Forelimb muscle (tissue), 1 donor: ENCODE data around the gene SLC9A9. TPM values are rescaled to one million over a fixed set of nuclear protein-coding genes. Genes with fewer than 3 reads are reported as not detected.

Experiments used
- DNase-seq: peaks from one replicate; pipeline ENCODE4 v3.0.0-alpha.2; 2013; ENCODE audit warnings: low read depth
- polyA plus RNA-seq: library from polyadenylated mRNA; unstranded; fragments of 120-200 nt; gene quantifications from one replicate; pipeline ENCODE4 v1.2.1, GENCODE V29; 2013; ENCODE audit not compliant: insufficient read length

The SLC9A9 gene
- polyA plus RNA-seq, 1 donor: 10.0 TPM

DNA sequence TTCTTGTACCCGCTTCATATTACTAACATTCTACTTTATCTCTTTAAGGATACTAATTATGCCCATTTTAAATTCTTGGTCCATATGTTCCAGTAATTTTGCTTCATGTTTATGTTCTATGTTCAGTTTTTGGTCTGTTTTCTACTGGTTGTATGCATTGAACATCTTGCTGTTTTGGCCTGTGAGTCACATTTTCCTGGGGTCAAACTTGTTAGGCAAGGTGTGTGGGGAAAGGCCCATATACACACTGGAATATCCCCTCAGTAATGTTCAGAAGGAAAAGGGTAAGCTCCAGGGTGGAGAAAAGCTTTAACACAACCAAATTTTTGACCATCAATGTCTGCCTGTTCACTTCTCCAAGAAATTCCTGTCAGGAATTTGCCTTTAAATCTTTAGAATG lies 337.7 kb downstream of the SLC9A9 start:
- DNase-seq: no peak

DNA sequence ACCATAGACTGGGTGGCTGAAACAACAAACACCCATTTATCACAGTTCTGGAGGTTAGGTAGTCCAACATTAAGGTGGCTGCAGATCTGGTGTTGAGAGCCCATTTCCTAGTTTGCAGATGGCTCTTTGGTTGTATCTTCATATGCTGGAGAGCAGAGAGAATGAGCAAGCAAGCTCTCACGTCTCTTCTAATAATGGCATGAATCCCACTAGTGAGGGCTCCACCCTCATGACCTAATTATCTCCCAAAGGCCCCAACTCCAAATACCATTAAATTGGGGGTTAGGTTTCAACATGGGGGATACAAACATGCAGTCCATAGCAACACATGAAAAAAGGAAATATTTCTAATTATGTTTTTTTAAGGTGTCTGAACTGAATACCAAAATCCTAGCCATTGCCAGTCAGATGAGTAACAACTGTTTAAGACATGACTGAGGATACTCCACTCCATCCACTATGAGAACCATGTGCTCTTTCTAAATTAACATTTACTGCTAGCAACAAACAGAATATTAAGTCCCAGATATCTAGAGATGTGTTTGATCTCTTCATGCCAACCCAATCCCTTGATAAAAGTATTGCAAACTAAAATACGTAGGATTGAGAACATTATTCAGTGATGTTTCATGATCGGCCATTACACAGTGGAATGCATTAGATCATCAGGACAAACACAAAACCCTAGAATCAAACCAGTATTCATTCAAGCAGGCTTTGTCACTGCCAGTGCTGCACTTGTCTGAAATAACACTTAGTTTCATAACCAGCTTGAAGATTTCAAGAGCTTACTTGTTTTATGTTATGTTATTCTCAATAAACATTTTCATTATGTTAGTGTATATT lies 340.3 kb downstream of the SLC9A9 start:
- no peak for DNase-seq

DNA sequence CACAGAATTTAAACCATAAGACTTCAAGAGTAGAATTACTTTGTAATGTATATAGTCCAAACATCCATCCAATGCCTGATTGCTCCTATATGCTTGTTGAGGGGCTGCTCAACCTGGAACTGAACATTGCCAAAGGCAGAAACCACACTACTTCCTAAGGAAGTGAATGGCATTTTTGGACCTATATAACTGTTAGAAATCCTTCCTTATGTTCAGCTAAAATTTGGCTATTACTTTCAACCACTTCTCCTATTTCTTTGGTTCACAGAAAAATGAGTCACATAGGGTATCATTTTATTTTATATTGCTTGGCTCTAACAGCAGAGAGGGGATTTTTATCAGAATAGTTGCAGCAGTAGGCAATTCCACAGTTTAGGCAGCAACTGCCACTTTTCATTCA lies 342.1 kb downstream of the SLC9A9 start:
- DNase-seq: no peak

GRCh38 chr3:143503325-143503885 lies 344.9 kb downstream of the SLC9A9 start:
- no peak for DNase-seq

- DNase-seq: no peak
Observed at GRCh38 chr3:143502081-143502480, 346.2 kb downstream of the SLC9A9 start.

GRCh38 chr3:143497382-143497781 lies 350.9 kb downstream of the SLC9A9 start:
- DNase-seq: no peak

DNA sequence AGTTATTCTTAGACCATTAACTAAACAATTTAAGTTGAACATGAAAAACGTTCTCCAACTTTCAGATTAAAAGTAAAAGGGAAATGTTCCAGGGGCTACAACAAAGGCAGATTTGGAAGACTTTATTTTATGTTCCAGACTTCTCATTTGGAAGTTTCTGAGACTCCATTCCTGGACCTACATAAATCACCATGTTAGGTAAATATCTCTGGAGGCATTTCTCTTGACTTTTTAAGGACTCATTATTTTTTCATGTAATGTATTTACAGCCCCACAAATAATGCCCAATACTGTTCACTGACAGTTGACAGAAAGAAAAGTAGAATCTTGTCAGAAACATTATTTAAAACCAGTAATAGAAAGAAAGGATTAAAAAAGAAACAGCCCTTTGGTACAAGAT lies 352.1 kb downstream of the SLC9A9 start:
- no peak for DNase-seq

DNA sequence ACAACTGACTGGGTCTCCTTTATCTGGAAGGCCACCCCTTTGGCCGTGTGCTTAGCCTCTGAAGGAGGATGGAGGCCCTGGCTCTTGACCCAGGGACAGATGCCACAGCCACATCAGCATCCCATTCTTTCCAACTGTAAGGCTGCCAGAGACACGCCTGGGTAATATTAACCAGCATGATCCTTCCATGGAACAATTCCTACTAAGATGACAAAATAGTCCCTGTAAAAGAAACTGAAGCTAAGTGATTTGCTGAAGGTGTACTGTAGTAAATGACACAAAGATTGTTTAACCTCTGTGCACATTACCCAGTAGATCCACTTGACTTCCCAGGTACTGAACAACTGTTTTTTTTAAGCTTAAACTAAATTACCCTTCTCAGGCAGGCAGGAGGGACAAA lies 352.7 kb downstream of the SLC9A9 start:
- no peak for DNase-seq

- no peak for DNase-seq
Observed at GRCh38 chr3:143486611-143487010, 361.7 kb downstream of the SLC9A9 start.

DNA sequence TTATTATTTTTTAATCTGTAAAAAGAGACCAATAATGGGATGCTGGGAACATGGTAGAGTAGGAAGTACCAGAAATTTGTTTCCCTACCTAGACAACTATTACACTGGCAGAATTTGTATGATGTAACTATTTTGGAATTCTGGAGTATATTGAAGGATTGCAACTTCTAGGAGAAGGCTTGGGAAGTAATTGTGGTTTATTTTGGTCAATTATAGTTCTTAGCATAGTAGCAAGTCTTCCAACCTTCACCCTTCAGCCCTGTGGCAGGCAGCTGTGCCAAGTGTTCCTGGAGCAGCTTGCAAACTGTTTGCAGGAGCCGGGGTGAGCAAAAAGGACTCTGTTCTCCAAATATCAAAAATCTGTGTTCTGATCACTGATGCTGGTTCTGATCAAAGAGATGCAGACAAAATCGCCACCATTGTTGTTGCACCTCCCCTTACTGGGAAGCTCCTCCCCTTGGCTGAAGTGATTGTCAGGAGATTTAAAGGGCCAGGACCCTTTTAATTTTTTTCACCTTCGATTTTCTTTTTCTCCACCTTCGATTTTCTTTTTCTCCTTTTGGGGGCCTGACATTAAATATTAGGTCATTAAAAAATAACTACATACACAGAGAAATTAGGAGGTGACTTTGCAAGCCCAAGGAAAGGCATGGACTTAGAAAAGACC lies 363.3 kb downstream of the SLC9A9 start:
- no peak for DNase-seq

DNA sequence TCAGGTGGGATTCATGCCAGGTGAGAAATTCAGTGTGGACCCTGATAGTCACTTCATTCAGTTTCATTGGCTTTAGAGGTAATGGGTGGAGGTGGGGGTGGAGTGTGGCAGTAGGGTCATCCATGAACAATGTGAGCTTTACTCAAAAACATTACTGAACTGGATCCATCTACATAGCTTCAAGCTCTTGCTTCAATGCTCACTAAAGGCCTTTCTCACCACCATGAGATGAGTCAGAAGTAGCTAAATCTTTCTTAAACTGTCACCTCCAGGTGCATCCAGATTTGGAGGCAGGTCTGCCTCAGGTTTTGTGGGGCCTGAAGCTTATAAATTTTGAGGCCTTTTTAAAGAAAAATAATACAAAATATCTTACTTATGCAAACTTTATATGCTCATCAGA lies 365.1 kb downstream of the SLC9A9 start:
- DNase-seq: no peak

GRCh38 chr3:143482106-143483088 lies 365.9 kb downstream of the SLC9A9 start:
- DNase-seq: no peak

- DNase-seq: no peak
Observed at GRCh38 chr3:143480344-143480743, 367.9 kb downstream of the SLC9A9 start.

DNA sequence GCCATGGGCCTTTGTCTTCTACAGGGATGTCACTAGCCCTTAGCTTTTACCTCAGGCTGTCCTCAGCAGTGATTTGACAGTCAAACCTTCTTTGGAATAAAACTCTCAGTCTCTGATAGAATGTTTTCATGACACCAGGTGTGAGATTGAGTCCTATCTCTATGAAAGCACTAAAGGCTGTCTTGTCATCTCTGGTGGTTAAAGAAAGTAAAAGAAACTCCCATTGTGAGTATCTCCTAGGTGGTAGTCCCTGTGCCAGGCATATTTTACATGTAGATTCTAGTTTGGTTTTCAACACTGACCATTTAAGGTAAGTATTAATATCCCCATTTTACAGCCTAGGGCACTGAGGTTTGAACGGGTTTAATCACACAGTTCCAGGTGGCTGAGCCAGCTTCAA lies 368.5 kb downstream of the SLC9A9 start:
- no peak for DNase-seq

DNA sequence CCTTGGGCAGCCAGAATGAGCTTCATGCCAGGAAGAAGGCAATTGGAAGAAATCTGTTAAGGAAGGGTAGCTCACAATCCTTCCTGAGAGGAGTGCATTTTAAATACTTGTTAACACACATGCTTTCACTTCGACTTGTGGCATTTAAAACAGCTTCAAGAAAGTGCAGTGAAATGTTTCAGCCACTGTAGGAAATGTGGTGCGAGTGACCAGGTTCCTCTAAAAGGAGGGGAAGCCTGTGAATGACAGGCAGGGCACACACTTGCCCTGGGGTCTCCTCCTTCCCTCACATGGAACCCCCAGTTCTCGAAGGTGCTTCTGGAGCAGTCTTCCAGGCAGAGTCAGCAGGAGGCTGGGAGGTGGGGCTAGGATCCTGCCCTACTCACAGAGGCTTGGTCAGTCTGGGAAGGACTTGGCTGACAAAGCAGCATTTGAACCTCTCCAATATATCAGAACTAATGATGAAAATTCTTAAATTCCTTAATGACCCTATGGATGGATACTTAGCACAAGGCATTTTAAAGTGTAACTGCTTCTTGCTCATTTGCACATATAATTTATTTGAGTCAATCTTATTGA lies 370.1 kb downstream of the SLC9A9 start:
- DNase-seq: no peak

GRCh38 chr3:143476965-143477640 lies 371.2 kb downstream of the SLC9A9 start:
- DNase-seq: no peak

GRCh38 chr3:143475981-143476380 lies 372.3 kb downstream of the SLC9A9 start:
- DNase-seq: no peak

DNA sequence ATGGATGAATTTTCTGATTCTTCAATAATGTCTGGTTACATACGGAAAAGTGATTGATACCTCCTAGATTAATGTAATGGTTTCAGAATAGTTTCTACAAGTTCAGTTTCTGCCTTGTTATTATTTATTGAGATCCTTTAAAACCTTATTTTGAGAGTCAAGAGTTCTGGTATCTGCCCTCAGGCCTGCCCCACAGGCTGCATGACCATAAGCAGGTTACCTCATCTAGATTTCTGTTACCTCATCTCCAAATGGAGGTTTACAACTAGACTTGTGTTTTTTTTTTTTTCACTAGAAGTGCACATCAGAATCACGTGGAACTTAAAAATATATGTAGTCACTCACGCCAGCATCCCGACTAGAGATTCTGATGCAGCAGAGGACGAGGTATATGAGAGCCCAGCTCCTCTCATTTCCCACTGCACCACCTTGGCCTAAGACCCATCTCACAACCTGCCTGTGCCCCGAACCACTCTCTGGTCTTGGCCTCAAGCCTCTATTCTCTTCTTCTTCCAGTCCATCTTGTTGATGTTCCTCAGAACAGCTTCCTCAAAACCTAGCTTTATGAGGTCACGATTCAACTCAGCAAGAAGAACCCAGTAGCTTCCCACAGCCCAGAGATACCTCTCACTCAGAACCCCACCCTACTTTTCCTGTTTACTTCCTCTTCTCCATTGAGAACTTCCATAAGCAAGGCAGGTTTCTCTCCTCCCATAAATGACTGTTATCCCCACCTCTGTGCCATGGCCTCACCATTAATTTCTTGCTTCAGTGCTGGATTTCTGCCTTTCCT lies 375.3 kb downstream of the SLC9A9 start:
- DNase-seq: no peak

DNA sequence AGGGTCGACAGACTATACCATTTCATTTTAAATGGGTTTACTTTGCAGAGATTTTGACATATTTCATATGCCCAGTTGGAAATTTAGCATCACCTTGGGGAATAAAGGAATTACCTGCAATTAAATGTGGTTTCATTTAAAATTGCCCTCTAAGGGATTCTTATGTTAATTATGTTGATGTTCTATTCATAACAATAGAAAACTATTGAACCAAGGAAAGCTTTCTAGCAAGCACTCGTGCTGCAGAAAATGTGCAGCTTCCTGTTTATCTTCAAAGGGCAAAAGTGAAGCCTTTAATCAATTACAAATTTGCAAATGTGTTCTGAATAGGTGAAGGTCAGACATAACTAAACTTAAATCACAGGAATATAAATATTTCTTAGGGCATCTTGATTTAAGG lies 376.6 kb downstream of the SLC9A9 start:
- no peak for DNase-seq

GRCh38 chr3:143469159-143469558 lies 379.1 kb downstream of the SLC9A9 start:
- DNase-seq: no peak
